Stomach (tissue), 9 donors: ENCODE data around the gene IQCF6. TPM values are rescaled to one million over a fixed set of nuclear protein-coding genes. Genes with fewer than 3 reads are reported as not detected.

ENCODE experiments used
- DNase-seq, 2 donors: peaks; one replicate each; pipeline versions ENCODE4 v3.0.0 to v3.0.0-alpha.2; 2013 to 2019
- H3K27ac ChIP-seq, 5 donors: fragments of 200-600 bp in 4 of 5; sonication (generic) in 4 of 5; one replicate each; pipeline ENCODE4 v1.5.1; 2013 to 2019; ENCODE audit warnings: mild to moderate bottlenecking in 1 of 5, moderate library complexity in 1 of 5
- H3K27me3 ChIP-seq, 3 donors: fragments of 200-600 bp; sonication (generic); one replicate each; pipeline ENCODE4 v1.5.1; 2017 to 2019; ENCODE audit warnings: mixed run types in 1 of 3
- H3K36me3 ChIP-seq, 4 donors: fragments of 200-600 bp; sonication (generic); 1 replicate in 3 of 4; 2 replicates in 1 of 4; pipeline ENCODE4 v1.5.1; 2016 to 2019
- H3K4me1 ChIP-seq, 4 donors: fragments of 200-600 bp; sonication (generic); one replicate each; pipeline ENCODE4 v1.5.1; 2016 to 2019
- H3K4me3 ChIP-seq, 4 donors: fragments of 200-600 bp; sonication (generic) in 3 of 4; one replicate each; pipeline ENCODE4 v1.5.1; 2016 to 2019; ENCODE audit warnings: mild to moderate bottlenecking in 1 of 4
- H3K9me3 ChIP-seq, 4 donors: fragments of 200-600 bp; sonication (generic); one replicate each; pipeline ENCODE4 v1.5.1; 2016 to 2019
- EP300 ChIP-seq: sonication (generic); formaldehyde crosslinking; IDR thresholded peaks from one replicate; pipeline ENCODE4 v1.6.1; 2017; ENCODE audit warnings: antibody characterized with exemption
- POLR2A ChIP-seq, 4 donors: fragments of 450-650 bp; IDR thresholded peaks; one replicate each; pipeline ENCODE4 v1.6.1; 2016; ENCODE audit warnings: antibody characterized with exemption in 4 of 4, control low read depth in 2 of 4, mild to moderate bottlenecking in 1 of 4, moderate library complexity in 1 of 4
- POLR2AphosphoS5 ChIP-seq, 3 donors: sonication (generic); formaldehyde crosslinking; IDR thresholded peaks; one replicate each; pipeline ENCODE4 v1.6.1; 2016; ENCODE audit warnings: antibody characterized with exemption in 3 of 3
- WGBS, 5 donors: extraction: QIAGEN DNeasy Blood & Tissue Kit in 3 of 5; methylation state at CpG; one replicate each; pipeline versions ENCODE4 v1.1.5 to v1.1.7; 2013 to 2018; 5-methylcytosine and 5-hydroxymethylcytosine counted together
- intact Hi-C: fragments of 100-400 bp; cut with DNase I; formaldehyde crosslinking; loops from one replicate; pipeline ENCODE4 v1.15.1; 2023; ENCODE audit warnings: low total_unique reads
- polyA plus RNA-seq, 3 donors: library from polyadenylated mRNA; stranded (reverse); fragments of 200-250 nt; gene quantifications; one replicate each; pipeline ENCODE4 v1.2.3, GENCODE V29; 2013
- total RNA-seq, 5 donors: library from RNA; depleted of rRNA; stranded (reverse); fragments of >200 nt; gene quantifications; one replicate each; pipeline versions ENCODE4 v1.1.0 to v1.2.3, GENCODE V29; 2014 to 2016
- TF ChIP-seq, protein P1 (sequence below), 7 experiments: fragments of 450-650 bp in 4 of 7; fragments of 200-600 bp in 3 of 7; sonication (generic) in 3 of 7; IDR thresholded peaks; one replicate each; pipeline ENCODE4 v1.5.1; 2016 to 2019; ENCODE audit warnings: antibody characterized with exemption in 7 of 7, control low read depth in 2 of 7, mild to moderate bottlenecking in 1 of 7
- donor health status: healthy with polysubstance abuse.
- donor health status: Bipolar disorder and iron deficiency.
- donor health status: healthy.

The IQCF6 gene
- total and polyA plus RNA-seq, 8 donors, result not detected

DNA sequence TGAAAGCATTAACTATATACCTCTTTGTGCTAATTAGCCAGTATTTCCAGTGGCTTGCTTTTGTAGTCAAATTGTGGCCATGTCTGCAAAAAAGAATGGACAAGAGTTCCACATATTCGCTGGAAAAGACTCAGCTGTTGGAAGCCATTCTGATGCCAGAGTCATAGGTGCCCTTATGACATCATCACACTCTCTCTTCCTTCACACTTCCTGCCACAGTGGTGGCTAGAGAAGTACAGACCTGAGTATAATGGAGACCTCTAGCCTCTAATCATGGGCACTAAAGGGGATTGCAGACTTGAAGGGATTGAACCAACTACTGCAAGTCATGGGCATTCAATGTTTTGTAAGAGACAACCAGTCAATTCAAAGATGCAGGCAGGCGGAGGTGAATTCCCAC is 38.3 kb upstream of the IQCF6 start:
- intact Hi-C loops, result no loop called here
- Histone ChIP-seq H3K4me1 (no peaks in the 10 kb centered on the region), H3K27ac (no peak overlapping the region), H3K4me3 (no peak overlapping the region), H3K9me3 (no peaks in the 10 kb centered on the region), H3K27me3 (peaks cover 0 to 29% (median 0%) of the 10 kb centered on the region in 3 donors), H3K36me3 (no peaks in the 10 kb centered on the region)
- no peak for TF ChIP-seq POLR2A (IDR thresholded peaks at IDR 0.05)
- no peak for TF ChIP-seq POLR2AphosphoS5 (IDR thresholded peaks at IDR 0.05)
- TF ChIP-seq EP300, result no peak
- TF ChIP-seq, protein P1, sequence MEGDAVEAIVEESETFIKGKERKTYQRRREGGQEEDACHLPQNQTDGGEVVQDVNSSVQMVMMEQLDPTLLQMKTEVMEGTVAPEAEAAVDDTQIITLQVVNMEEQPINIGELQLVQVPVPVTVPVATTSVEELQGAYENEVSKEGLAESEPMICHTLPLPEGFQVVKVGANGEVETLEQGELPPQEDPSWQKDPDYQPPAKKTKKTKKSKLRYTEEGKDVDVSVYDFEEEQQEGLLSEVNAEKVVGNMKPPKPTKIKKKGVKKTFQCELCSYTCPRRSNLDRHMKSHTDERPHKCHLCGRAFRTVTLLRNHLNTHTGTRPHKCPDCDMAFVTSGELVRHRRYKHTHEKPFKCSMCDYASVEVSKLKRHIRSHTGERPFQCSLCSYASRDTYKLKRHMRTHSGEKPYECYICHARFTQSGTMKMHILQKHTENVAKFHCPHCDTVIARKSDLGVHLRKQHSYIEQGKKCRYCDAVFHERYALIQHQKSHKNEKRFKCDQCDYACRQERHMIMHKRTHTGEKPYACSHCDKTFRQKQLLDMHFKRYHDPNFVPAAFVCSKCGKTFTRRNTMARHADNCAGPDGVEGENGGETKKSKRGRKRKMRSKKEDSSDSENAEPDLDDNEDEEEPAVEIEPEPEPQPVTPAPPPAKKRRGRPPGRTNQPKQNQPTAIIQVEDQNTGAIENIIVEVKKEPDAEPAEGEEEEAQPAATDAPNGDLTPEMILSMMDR (IDR thresholded peaks at IDR 0.05), result no peak
- WGBS, 5 donors, result 90 to 97% (median 92%) methylated on average over 2 of the region's 2 CpGs
- DNase-seq, result no peak

GRCh38 chr3:51816723-51817122 is 37.7 kb upstream of the IQCF6 start:
- intact Hi-C loops, result no loop called here
- no peaks in the 10 kb centered on the region for H3K9me3 ChIP-seq
- DNase-seq, result no peak
- H3K4me3 ChIP-seq, result no peak overlapping the region
- no peaks in the 10 kb centered on the region for H3K4me1 ChIP-seq
- WGBS, 5 donors, result 74 to 83% (median 77%) methylated on average over 2 of the region's 2 CpGs
- TF ChIP-seq EP300, result no peak
- TF ChIP-seq, protein P1 (IDR thresholded peaks at IDR 0.05), result no peak
- TF ChIP-seq POLR2A (IDR thresholded peaks at IDR 0.05), result no peak
- TF ChIP-seq POLR2AphosphoS5 (IDR thresholded peaks at IDR 0.05), result no peak
- H3K27me3 ChIP-seq, result peaks cover 0 to 29% (median 0%) of the 10 kb centered on the region in 3 donors
- H3K27ac ChIP-seq, result no peak overlapping the region
- no peaks in the 10 kb centered on the region for H3K36me3 ChIP-seq

GRCh38 chr3:51815614-51816013 is 36.6 kb upstream of the IQCF6 start:
- Histone ChIP-seq H3K4me1 (no peaks in the 10 kb centered on the region), H3K9me3 (no peaks in the 10 kb centered on the region), H3K27me3 (peaks cover 0 to 29% (median 0%) of the 10 kb centered on the region in 3 donors), H3K36me3 (no peaks in the 10 kb centered on the region), H3K27ac (no peak overlapping the region), H3K4me3 (no peak overlapping the region)
- intact Hi-C loops, result no loop called here
- 36 to 58% (median 54%) methylated on average over 4 of the region's 4 CpGs for WGBS, 5 donors
- TF ChIP-seq POLR2A (IDR thresholded peaks at IDR 0.05) (no peak), EP300 (no peak), POLR2AphosphoS5 (IDR thresholded peaks at IDR 0.05) (no peak)
- TF ChIP-seq, protein P1 (IDR thresholded peaks at IDR 0.05), result no peak
- DNase-seq, result no peak

- H3K36me3 ChIP-seq, result no peaks in the 10 kb centered on the region
- TF ChIP-seq POLR2A (IDR thresholded peaks at IDR 0.05) (no peak), EP300 (no peak), POLR2AphosphoS5 (IDR thresholded peaks at IDR 0.05) (no peak)
- TF ChIP-seq, protein P1 (IDR thresholded peaks at IDR 0.05), result no peak
- H3K9me3 ChIP-seq, result no peaks in the 10 kb centered on the region
- no peaks in the 10 kb centered on the region for H3K4me1 ChIP-seq
- H3K4me3 ChIP-seq, result no peak overlapping the region
- H3K27me3 ChIP-seq, result peaks cover 0 to 18% (median 0%) of the 10 kb centered on the region in 3 donors
- WGBS, 5 donors, result 85 to 100% (median 93%) methylated on average over 3 of the region's 3 CpGs
- no peak overlapping the region for H3K27ac ChIP-seq
- intact Hi-C loops, result no loop called here
- no peak for DNase-seq
These were observed 35.0 kb upstream of the IQCF6 start for GRCh38 chr3:51814034-51814433.
